NCI-H2227 (cell line): ENCODE results near the gene CD226.
"Not testable (repeated sequence)": the region's sequence is repeated elsewhere in the genome, so short reads cannot be mapped to it uniquely, and the experiment has no call there.

Experiments used
- DNase-seq: peaks from one replicate; lab custom pipeline; 2025; ENCODE audit not compliant: unreplicated experiment; lab: John Stamatoyannopoulos, UW

The CD226 gene

GRCh38 chr18:69956665-69957620 lies 9.3 kb upstream of the CD226 start:
- no peak for DNase-seq

- DNase-seq = no peak
Observed at GRCh38 chr18:69956057-69956456, 8.4 kb upstream of the CD226 start.

- DNase-seq = no peak
Observed at GRCh38 chr18:69954719-69955480, 7.2 kb upstream of the CD226 start.

- DNase-seq = no peak
Observed at GRCh38 chr18:69953191-69953590, 5.5 kb upstream of the CD226 start.

- no peak for DNase-seq
Observed at GRCh38 chr18:69951182-69951581, 3.5 kb upstream of the CD226 start.

GRCh38 chr18:69949538-69949936 lies 1.9 kb upstream of the CD226 start:
- no peak for DNase-seq

- DNase-seq = no peak
Observed at GRCh38 chr18:69948919-69949537, 1.4 kb upstream of the CD226 start.

- DNase-seq = no peak
Observed at GRCh38 chr18:69948256-69948655, 583 bp upstream of the CD226 start.

- no peak for DNase-seq
Observed at GRCh38 chr18:69946608-69947155, 991 bp downstream of the CD226 start.

- DNase-seq = no peak
Observed at GRCh38 chr18:69945220-69946114, 2.2 kb downstream of the CD226 start.

- no peak for DNase-seq
Observed at GRCh38 chr18:69944436-69944835, 3.2 kb downstream of the CD226 start.

GRCh38 chr18:69943021-69943420 lies 4.7 kb downstream of the CD226 start:
- DNase-seq = no peak

- DNase-seq = no peak
Observed at GRCh38 chr18:69941183-69941582, 6.5 kb downstream of the CD226 start.

- not testable (repeated sequence) for DNase-seq
Observed at GRCh38 chr18:69939812-69940211, 7.9 kb downstream of the CD226 start.

GRCh38 chr18:69936191-69936558 lies 11.5 kb downstream of the CD226 start:
- no peak for DNase-seq

GRCh38 chr18:69935319-69936190 lies 12.1 kb downstream of the CD226 start:
- DNase-seq = no peak

GRCh38 chr18:69934601-69935265 lies 12.9 kb downstream of the CD226 start:
- no peak for DNase-seq

GRCh38 chr18:69929041-69929774 lies 18.5 kb downstream of the CD226 start:
- no peak for DNase-seq
